ENCODE measurements around the gene SSMEM1.
"Not testable (repeated sequence)": the region's sequence is repeated elsewhere in the genome, so short reads cannot be mapped to it uniquely, and the experiment has no call there.

The SSMEM1 gene

GRCh38 chr7:130216025-130216424, 8.4 kb downstream of the SSMEM1 start:
- DNase-seq = no peak

GRCh38 chr7:130216750-130217149, 9.1 kb downstream of the SSMEM1 start:
- DNase-seq = no peak

GRCh38 chr7:130218806-130219620, 11.4 kb downstream of the SSMEM1 start:
- no peak for DNase-seq

- DNase-seq = no peak
Observed at GRCh38 chr7:130219871-130220270, 12.2 kb downstream of the SSMEM1 start.

- DNase-seq = no peak
Observed at GRCh38 chr7:130221746-130222145, 14.1 kb downstream of the SSMEM1 start.

- DNase-seq = no peak
Observed at GRCh38 chr7:130223646-130224045, 16.0 kb downstream of the SSMEM1 start.

GRCh38 chr7:130224210-130224609, 16.6 kb downstream of the SSMEM1 start:
- DNase-seq = no peak

GRCh38 chr7:130224923-130225322, 17.3 kb downstream of the SSMEM1 start:
- DNase-seq = not testable (repeated sequence)

- DNase-seq = no peak
Observed at GRCh38 chr7:130226333-130226732, 18.7 kb downstream of the SSMEM1 start.

GRCh38 chr7:130227883-130228575, 20.4 kb downstream of the SSMEM1 start:
- no peak for DNase-seq

GRCh38 chr7:130228840-130229502, 21.3 kb downstream of the SSMEM1 start:
- DNase-seq = no peak

- DNase-seq = not testable (repeated sequence)
Observed at GRCh38 chr7:130229981-130230380, 22.3 kb downstream of the SSMEM1 start.

- DNase-seq = no peak
Observed at GRCh38 chr7:130231792-130232191, 24.1 kb downstream of the SSMEM1 start.

- DNase-seq = no peak
Observed at GRCh38 chr7:130232209-130232608, 24.5 kb downstream of the SSMEM1 start.

GRCh38 chr7:130234078-130234477, 26.4 kb downstream of the SSMEM1 start:
- DNase-seq = no peak

GRCh38 chr7:130236361-130236760, 28.7 kb downstream of the SSMEM1 start:
- DNase-seq = not testable (repeated sequence)

- no peak for DNase-seq
Observed at GRCh38 chr7:130240240-130240639, 32.6 kb downstream of the SSMEM1 start.

GRCh38 chr7:130242198-130243014, 34.7 kb downstream of the SSMEM1 start:
- peak; percentile 32 for DNase-seq

GRCh38 chr7:130243486-130243885, 35.8 kb downstream of the SSMEM1 start:
- DNase-seq = peak; percentile 52

GRCh38 chr7:130246491-130246890, 38.8 kb downstream of the SSMEM1 start:
- DNase-seq = not testable (repeated sequence)

GRCh38 chr7:130248842-130249241, 41.2 kb downstream of the SSMEM1 start:
- not testable (repeated sequence) for DNase-seq

- not testable (repeated sequence) for DNase-seq
Observed at GRCh38 chr7:130249626-130250025, 42.0 kb downstream of the SSMEM1 start.

GRCh38 chr7:130254555-130254954, 46.9 kb downstream of the SSMEM1 start:
- no peak for DNase-seq
